Astrocyte (in vitro differentiated cells and primary cell): ENCODE results near the gene TELO2. TPM values are rescaled to one million over a fixed set of nuclear protein-coding genes. Genes with fewer than 3 reads are reported as not detected.

Source experiments
- DNase-seq: peaks from one replicate; pipeline ENCODE4 v3.0.0-alpha.2; 2010; ENCODE audit warnings: low read depth
- FAIRE-seq: peaks from 2 replicates; lab custom pipeline; 2011; peaks lifted over from hg19 to GRCh38; lab: Jason Lieb, UNC
- H2AFZ ChIP-seq: 2 replicates; pipeline ENCODE4 v1.6.0; 2012; ENCODE audit warnings: low read depth, low read length, inconsistent platforms
- H3K27ac ChIP-seq: 2 replicates; pipeline ENCODE4 v1.5.1; 2011; ENCODE audit warnings: low read depth, low read length, inconsistent platforms
- H3K27me3 ChIP-seq: 2 replicates; pipeline ENCODE4 v1.6.0; 2011; ENCODE audit warnings: low read length, inconsistent platforms; ENCODE audit not compliant: insufficient read depth
- H3K36me3 ChIP-seq: 2 replicates; pipeline ENCODE4 v1.5.1; 2011; ENCODE audit warnings: low read length, inconsistent platforms; ENCODE audit not compliant: insufficient read depth
- H3K4me1 ChIP-seq: 2 replicates; pipeline ENCODE4 v1.5.1; 2011; ENCODE audit warnings: low read length, inconsistent platforms; ENCODE audit not compliant: insufficient read depth
- H3K4me2 ChIP-seq: 2 replicates; pipeline ENCODE4 v1.6.0; 2012; ENCODE audit warnings: low read length, inconsistent platforms
- H3K4me3 ChIP-seq: 2 replicates; pipeline ENCODE4 v1.5.1; 2011; ENCODE audit warnings: low read depth, mild to moderate bottlenecking, low read length, inconsistent platforms; ENCODE audit not compliant: insufficient read depth
- H3K79me2 ChIP-seq: 2 replicates; pipeline ENCODE4 v1.6.0; 2012; ENCODE audit warnings: mild to moderate bottlenecking, low read length, inconsistent platforms; ENCODE audit not compliant: insufficient read depth
- H3K9ac ChIP-seq: 2 replicates; pipeline ENCODE4 v1.6.0; 2012; ENCODE audit warnings: mild to moderate bottlenecking, low read length, inconsistent platforms
- H3K9me3 ChIP-seq: 2 replicates; pipeline ENCODE4 v1.5.1; 2012; ENCODE audit warnings: low read depth, mild to moderate bottlenecking, low read length, inconsistent platforms; ENCODE audit not compliant: insufficient read depth
- H4K20me1 ChIP-seq: 2 replicates; pipeline ENCODE4 v1.6.0; 2012; ENCODE audit warnings: low read length, inconsistent platforms; ENCODE audit not compliant: insufficient read depth
- H3K27ac Mint-ChIP-seq: one replicate; pipeline ENCODE4 v1.8.0; 2021; ENCODE audit warnings: mild to moderate bottlenecking, mixed read lengths; ENCODE audit not compliant: unreplicated experiment
- H3K27me3 Mint-ChIP-seq: one replicate; pipeline ENCODE4 v1.8.0; 2021; ENCODE audit warnings: low read depth, mixed read lengths; ENCODE audit not compliant: unreplicated experiment
- H3K36me3 Mint-ChIP-seq: one replicate; pipeline ENCODE4 v1.8.0; 2021; ENCODE audit warnings: low read depth, mixed read lengths; ENCODE audit not compliant: unreplicated experiment
- H3K4me1 Mint-ChIP-seq: one replicate; pipeline ENCODE4 v1.8.0; 2021; ENCODE audit warnings: low read depth, mixed read lengths; ENCODE audit not compliant: unreplicated experiment
- H3K4me3 Mint-ChIP-seq: one replicate; pipeline ENCODE4 v1.8.0; 2021; ENCODE audit warnings: mild to moderate bottlenecking, moderate library complexity, mixed read lengths; ENCODE audit not compliant: unreplicated experiment
- H3K9me3 Mint-ChIP-seq: one replicate; pipeline ENCODE4 v1.8.0; 2021; ENCODE audit warnings: mild to moderate bottlenecking, mixed read lengths; ENCODE audit not compliant: unreplicated experiment
- CTCF ChIP-seq: IDR thresholded peaks from 2 replicates; pipeline ENCODE4 v1.5.1; 2011; ENCODE audit warnings: low read depth, mild to moderate bottlenecking, inconsistent platforms, low read length, moderate library complexity; ENCODE audit not compliant: insufficient read depth
- EZH2 ChIP-seq: IDR thresholded peaks from 2 replicates; pipeline ENCODE4 v1.6.1; 2012; ENCODE audit warnings: mild to moderate bottlenecking, low read length, inconsistent platforms; ENCODE audit not compliant: insufficient read depth
- total RNA-seq: library from RNA; stranded (reverse); gene quantifications from 2 replicates; pipeline ENCODE4 v1.2.1, GENCODE V29; 2021

Gene TELO2
- total RNA-seq, 1 donor from 2014 or later, result 21.1 TPM

GRCh38 chr16:1510272-1510671 lies 17.1 kb downstream of the TELO2 start:
- Mint-ChIP-seq H3K4me3 (no peak overlapping the region), H3K4me1 (no peaks in the 10 kb centered on the region), H3K27me3 (no peaks in the 10 kb centered on the region), H3K36me3 (peaks cover 15% of the 10 kb centered on the region), H3K9me3 (peaks cover 10% of the 10 kb centered on the region), H3K27ac (no peak overlapping the region)
- H4K20me1 ChIP-seq, result no peaks in the 10 kb centered on the region
- H3K4me2 ChIP-seq, result no peak overlapping the region
- FAIRE-seq (no peak), DNase-seq (no peak)
- H2AFZ ChIP-seq, result no peak overlapping the region
- H3K27me3 ChIP-seq, result no peaks in the 10 kb centered on the region
- no peaks in the 10 kb centered on the region for H3K36me3 ChIP-seq
- no peaks in the 10 kb centered on the region for H3K9me3 ChIP-seq
- H3K9ac ChIP-seq, result no peak overlapping the region
- H3K27ac ChIP-seq, result no peak overlapping the region
- no peak overlapping the region for H3K4me3 ChIP-seq
- no peak for TF ChIP-seq EZH2
- TF ChIP-seq CTCF, result no peak
- H3K79me2 ChIP-seq, result no peaks in the 10 kb centered on the region
- no peaks in the 10 kb centered on the region for H3K4me1 ChIP-seq

- H3K4me2 ChIP-seq, result no peak overlapping the region
- DNase-seq (no peak), FAIRE-seq (no peak)
- H3K9me3 ChIP-seq, result no peaks in the 10 kb centered on the region
- no peaks in the 10 kb centered on the region for H3K79me2 ChIP-seq
- TF ChIP-seq EZH2 (no peak), CTCF (no peak)
- H3K4me1 Mint-ChIP-seq, result no peaks in the 10 kb centered on the region
- no peak overlapping the region for H3K4me3 Mint-ChIP-seq
- H3K36me3 ChIP-seq, result no peaks in the 10 kb centered on the region
- H3K27ac Mint-ChIP-seq, result no peak overlapping the region
- no peaks in the 10 kb centered on the region for H3K4me1 ChIP-seq
- no peak overlapping the region for H3K27ac ChIP-seq
- H4K20me1 ChIP-seq, result no peaks in the 10 kb centered on the region
- no peak overlapping the region for H2AFZ ChIP-seq
- H3K27me3 ChIP-seq, result no peaks in the 10 kb centered on the region
- H3K9ac ChIP-seq, result no peak overlapping the region
- no peak overlapping the region for H3K4me3 ChIP-seq
- H3K27me3 Mint-ChIP-seq, result no peaks in the 10 kb centered on the region
- peaks cover 12% of the 10 kb centered on the region for H3K9me3 Mint-ChIP-seq
- peaks cover 12% of the 10 kb centered on the region for H3K36me3 Mint-ChIP-seq
Measured at GRCh38 chr16:1510941-1511351, 17.8 kb downstream of the TELO2 start.

GRCh38 chr16:1511662-1512569 lies 18.8 kb downstream of the TELO2 start:
- no peaks in the 10 kb centered on the region for H3K27me3 ChIP-seq
- H4K20me1 ChIP-seq, result no peaks in the 10 kb centered on the region
- H3K4me3 ChIP-seq, result no peak overlapping the region
- H3K9ac ChIP-seq, result no peak overlapping the region
- Mint-ChIP-seq H3K4me3 (no peak overlapping the region), H3K36me3 (peaks cover 11% of the 10 kb centered on the region), H3K27ac (no peak overlapping the region), H3K9me3 (peaks cover 12% of the 10 kb centered on the region), H3K4me1 (no peaks in the 10 kb centered on the region), H3K27me3 (no peaks in the 10 kb centered on the region)
- H3K4me2 ChIP-seq, result no peak overlapping the region
- no peaks in the 10 kb centered on the region for H3K79me2 ChIP-seq
- no peak overlapping the region for H2AFZ ChIP-seq
- no peaks in the 10 kb centered on the region for H3K9me3 ChIP-seq
- no peaks in the 10 kb centered on the region for H3K4me1 ChIP-seq
- FAIRE-seq, result no peak
- TF ChIP-seq CTCF, result no peak
- no peak for TF ChIP-seq EZH2
- H3K27ac ChIP-seq, result no peak overlapping the region
- DNase-seq, result no peak
- no peaks in the 10 kb centered on the region for H3K36me3 ChIP-seq
